ENCODE data around the gene NEURL3. TPM values are rescaled to one million over a fixed set of nuclear protein-coding genes. Genes with fewer than 3 reads are reported as not detected.
A peak's percentile ranks its signal among the peaks of the same experiment; 100 is the strongest.

Gene NEURL3
- total RNA-seq, 4 donors from 2014 or later, result not detected

DNA sequence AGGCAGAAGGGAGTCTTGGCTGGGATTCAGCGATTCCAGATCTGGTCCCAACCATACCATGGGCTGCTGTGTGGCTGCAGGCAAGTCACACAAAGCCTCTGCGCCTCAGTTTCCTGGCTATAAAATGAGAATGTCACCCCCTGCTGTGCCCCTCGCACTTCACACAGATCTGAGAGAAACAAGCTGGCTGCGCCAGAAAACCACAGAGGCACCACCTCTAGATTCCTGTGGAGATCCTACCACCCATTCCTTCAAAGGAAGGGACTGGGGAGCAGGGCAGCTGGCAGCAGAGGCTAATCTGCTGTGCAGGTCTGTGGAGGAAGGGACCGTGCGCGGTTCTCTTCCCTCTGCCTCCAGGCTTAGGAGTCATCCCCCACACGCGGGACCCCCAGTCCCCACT, 19.8 kb downstream of the NEURL3 start:
- peak overlapping the region; percentile 36 to 56 (median 52) for H3K4me3 ChIP-seq
- no peak for DNase-seq
- H3K9me3 ChIP-seq, result no peaks in the 10 kb centered on the region
- TF ChIP-seq, protein P1, sequence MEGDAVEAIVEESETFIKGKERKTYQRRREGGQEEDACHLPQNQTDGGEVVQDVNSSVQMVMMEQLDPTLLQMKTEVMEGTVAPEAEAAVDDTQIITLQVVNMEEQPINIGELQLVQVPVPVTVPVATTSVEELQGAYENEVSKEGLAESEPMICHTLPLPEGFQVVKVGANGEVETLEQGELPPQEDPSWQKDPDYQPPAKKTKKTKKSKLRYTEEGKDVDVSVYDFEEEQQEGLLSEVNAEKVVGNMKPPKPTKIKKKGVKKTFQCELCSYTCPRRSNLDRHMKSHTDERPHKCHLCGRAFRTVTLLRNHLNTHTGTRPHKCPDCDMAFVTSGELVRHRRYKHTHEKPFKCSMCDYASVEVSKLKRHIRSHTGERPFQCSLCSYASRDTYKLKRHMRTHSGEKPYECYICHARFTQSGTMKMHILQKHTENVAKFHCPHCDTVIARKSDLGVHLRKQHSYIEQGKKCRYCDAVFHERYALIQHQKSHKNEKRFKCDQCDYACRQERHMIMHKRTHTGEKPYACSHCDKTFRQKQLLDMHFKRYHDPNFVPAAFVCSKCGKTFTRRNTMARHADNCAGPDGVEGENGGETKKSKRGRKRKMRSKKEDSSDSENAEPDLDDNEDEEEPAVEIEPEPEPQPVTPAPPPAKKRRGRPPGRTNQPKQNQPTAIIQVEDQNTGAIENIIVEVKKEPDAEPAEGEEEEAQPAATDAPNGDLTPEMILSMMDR (IDR thresholded peaks at IDR 0.05 in 4 of 5, conservative IDR thresholded peaks at IDR 0.05 in 1 of 5), result no peak
- no peak for TF ChIP-seq POLR2A (IDR thresholded peaks at IDR 0.05)
- H3K4me1 ChIP-seq, result peaks cover 0 to 5% of the 10 kb centered on the region in 2 donors
- in situ Hi-C loops (cut with MboI; ENCODE audit: low sequenced_read_pairs in 4 of 4), result no loop called here
- no peaks in the 10 kb centered on the region for H3K27me3 ChIP-seq
- H3K36me3 ChIP-seq, result no peaks in the 10 kb centered on the region
- intact Hi-C loops (cut with DNase I; ENCODE audit: low total_unique reads), result no loop called here
- ATAC-seq, result no peak
- H3K27ac ChIP-seq, result peak overlapping the region; percentile 52 to 82 (median 75)

DNA sequence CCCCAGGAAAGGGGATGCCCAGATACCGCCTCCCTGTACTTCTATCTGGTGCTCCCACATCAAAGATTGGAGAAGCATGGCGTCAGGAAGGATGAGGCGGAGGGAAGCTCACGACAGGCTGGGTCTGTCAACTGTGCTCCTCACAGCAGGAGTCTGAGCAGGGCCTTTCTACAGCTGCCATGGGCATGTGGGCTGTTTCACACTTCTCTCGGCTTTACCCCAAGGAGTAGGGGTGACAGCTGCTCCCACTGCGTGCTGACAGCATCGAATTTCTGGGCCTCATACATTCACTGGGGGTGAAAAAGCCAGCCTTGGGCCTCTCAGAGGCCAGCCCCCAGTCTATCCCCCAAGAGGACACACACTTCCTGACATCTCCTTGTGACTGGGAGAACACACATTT, 21.1 kb downstream of the NEURL3 start:
- intact Hi-C loops (cut with DNase I; ENCODE audit: low total_unique reads), result no loop called here
- in situ Hi-C loops (cut with MboI; ENCODE audit: low sequenced_read_pairs in 4 of 4), result no loop called here
- TF ChIP-seq, protein P1 (IDR thresholded peaks at IDR 0.05 in 4 of 5, conservative IDR thresholded peaks at IDR 0.05 in 1 of 5), result no peak
- TF ChIP-seq POLR2A (IDR thresholded peaks at IDR 0.05), result no peak
- no peak for DNase-seq
- H3K27ac ChIP-seq, result no peak overlapping the region
- H3K9me3 ChIP-seq, result no peaks in the 10 kb centered on the region
- no peak overlapping the region for H3K4me3 ChIP-seq
- H3K36me3 ChIP-seq, result no peaks in the 10 kb centered on the region
- peaks cover 0 to 5% of the 10 kb centered on the region in 2 donors for H3K4me1 ChIP-seq
- ATAC-seq, result no peak
- no peaks in the 10 kb centered on the region for H3K27me3 ChIP-seq

DNA sequence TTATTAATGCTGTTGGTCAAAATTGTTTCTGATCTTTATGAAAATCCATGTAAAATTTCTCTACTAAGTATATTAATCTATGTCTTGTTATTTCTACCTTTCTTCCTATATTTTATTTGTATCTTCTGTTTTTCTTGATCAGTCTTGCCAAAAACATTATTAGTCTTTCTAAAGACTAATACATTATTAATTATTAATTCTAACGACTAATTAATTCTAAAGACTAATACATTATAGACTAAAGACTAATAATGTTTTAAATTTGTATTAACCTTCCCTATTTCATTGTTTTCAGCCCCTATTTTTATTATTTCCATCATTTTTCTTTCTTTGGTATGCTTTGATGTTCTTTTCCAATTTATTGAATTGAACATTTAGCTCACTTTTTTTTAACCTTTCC, 27.7 kb downstream of the NEURL3 start:
- no peaks in the 10 kb centered on the region for H3K36me3 ChIP-seq
- no peaks in the 10 kb centered on the region for H3K27me3 ChIP-seq
- no peak for ATAC-seq
- intact Hi-C loops (cut with DNase I; ENCODE audit: low total_unique reads) (no loop called here), in situ Hi-C loops (cut with MboI; ENCODE audit: low sequenced_read_pairs in 4 of 4) (no loop called here)
- TF ChIP-seq, protein P1 (IDR thresholded peaks at IDR 0.05 in 4 of 5, conservative IDR thresholded peaks at IDR 0.05 in 1 of 5), result no peak
- TF ChIP-seq POLR2A (IDR thresholded peaks at IDR 0.05), result no peak
- H3K4me1 ChIP-seq, result no peaks in the 10 kb centered on the region
- no peak for DNase-seq
- H3K27ac ChIP-seq, result no peak overlapping the region
- H3K9me3 ChIP-seq, result no peaks in the 10 kb centered on the region
- H3K4me3 ChIP-seq, result no peak overlapping the region

DNA sequence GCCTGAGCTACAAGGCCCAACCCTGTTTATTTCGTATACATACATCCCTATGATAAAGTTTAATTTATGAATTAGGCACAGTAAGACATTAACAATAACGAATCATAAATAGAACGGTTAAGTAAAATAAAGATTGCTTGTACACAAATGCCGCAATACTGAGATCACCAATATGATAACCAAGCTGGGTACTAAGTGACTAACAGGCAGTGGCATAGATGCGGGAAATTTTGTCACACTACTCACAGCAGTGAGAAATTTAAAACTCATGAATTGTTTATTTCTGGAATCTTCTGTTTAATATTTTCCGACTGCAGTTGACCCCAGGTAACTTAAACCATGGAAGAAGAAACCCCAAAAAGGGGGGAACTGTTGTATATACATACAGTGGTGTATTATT, 33.4 kb downstream of the NEURL3 start:
- DNase-seq, result no peak
- no peak for ATAC-seq
- Histone ChIP-seq H3K9me3 (no peaks in the 10 kb centered on the region), H3K27ac (no peak overlapping the region), H3K36me3 (no peaks in the 10 kb centered on the region), H3K27me3 (peaks cover 0 to 15% (median 12%) of the 10 kb centered on the region in 3 donors), H3K4me3 (no peak overlapping the region), H3K4me1 (peaks cover 0 to 5% of the 10 kb centered on the region in 2 donors)
- TF ChIP-seq POLR2A (IDR thresholded peaks at IDR 0.05), result no peak
- TF ChIP-seq, protein P1 (IDR thresholded peaks at IDR 0.05 in 4 of 5, conservative IDR thresholded peaks at IDR 0.05 in 1 of 5), result no peak
- in situ Hi-C loops (cut with MboI; ENCODE audit: low sequenced_read_pairs in 4 of 4) (no loop called here), intact Hi-C loops (cut with DNase I; ENCODE audit: low total_unique reads) (loop anchor here (2.0 kb wide), 1 partner anchor 37 kb away; no protein-coding TSS in a partner anchor)

DNA sequence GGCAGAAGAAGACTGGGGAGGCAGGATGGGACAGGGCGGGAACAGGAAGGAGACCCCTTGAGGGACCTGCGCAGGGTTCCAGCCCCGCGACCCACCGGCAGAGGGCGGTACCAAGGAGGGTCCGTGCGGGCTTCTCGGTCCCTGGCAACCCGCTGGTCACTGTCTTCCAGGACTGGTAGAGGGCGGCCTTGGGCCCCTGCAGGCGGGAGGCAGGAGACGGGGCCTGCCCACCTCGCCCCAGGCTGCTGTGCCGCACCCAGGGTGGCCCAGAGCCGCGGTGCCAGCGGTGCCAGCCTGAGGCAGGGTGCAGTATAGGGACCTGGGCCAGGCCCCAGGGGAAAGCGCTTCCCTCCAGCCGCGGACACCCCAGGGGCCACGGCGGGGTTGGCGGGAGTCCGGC, 34.5 kb downstream of the NEURL3 start:
- ATAC-seq (no peak), DNase-seq (no peak)
- Histone ChIP-seq H3K4me3 (peak overlapping the region in 2 of 4 donors; percentile 23 to 38), H3K27me3 (peaks cover 0 to 15% (median 12%) of the 10 kb centered on the region in 3 donors), H3K36me3 (no peaks in the 10 kb centered on the region), H3K27ac (no peak overlapping the region), H3K4me1 (peaks cover 0 to 7% of the 10 kb centered on the region in 2 donors), H3K9me3 (no peaks in the 10 kb centered on the region)
- in situ Hi-C loops (cut with MboI; ENCODE audit: low sequenced_read_pairs in 4 of 4) (no loop called here), intact Hi-C loops (cut with DNase I; ENCODE audit: low total_unique reads) (loop anchor here (2.0 kb wide), 1 partner anchor 38 kb away; no protein-coding TSS in a partner anchor)
- TF ChIP-seq, protein P1 (IDR thresholded peaks at IDR 0.05 in 4 of 5, conservative IDR thresholded peaks at IDR 0.05 in 1 of 5), result peak; percentile 14 to 58 (median 48)
- TF ChIP-seq POLR2A (IDR thresholded peaks at IDR 0.05), result no peak

Measured in gastrocnemius medialis (tissue), 4 donors.